SHP77 treated with DMSO at 0.1 percent for 48 hours (cell line): Measurements from ENCODE around the gene TMX3.

Experiments used
- DNase-seq: peaks from one replicate; lab custom pipeline; 2025; lab: John Stamatoyannopoulos, UW

TMX3 gene

DNA sequence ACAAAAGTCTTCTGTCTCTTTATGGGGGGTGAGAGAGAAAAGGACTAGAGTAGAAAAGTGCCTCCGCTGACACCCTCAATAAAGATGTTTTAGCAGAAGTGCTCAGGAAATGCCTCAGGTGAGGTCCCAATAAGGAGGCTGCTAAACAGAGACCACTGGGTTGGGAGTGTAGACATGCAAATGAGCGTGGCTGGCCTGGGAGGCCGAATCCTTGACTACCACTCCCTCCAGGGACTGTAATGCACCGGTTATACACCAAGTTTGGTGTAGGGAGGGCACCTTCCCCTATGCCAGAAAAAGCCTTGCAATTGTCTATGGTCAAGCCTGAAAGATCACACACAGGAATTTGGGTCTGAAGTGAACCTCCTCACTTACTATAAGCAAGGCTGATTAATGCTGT, 1.8 kb downstream of the TMX3 start:
- DNase-seq, result no peak

DNA sequence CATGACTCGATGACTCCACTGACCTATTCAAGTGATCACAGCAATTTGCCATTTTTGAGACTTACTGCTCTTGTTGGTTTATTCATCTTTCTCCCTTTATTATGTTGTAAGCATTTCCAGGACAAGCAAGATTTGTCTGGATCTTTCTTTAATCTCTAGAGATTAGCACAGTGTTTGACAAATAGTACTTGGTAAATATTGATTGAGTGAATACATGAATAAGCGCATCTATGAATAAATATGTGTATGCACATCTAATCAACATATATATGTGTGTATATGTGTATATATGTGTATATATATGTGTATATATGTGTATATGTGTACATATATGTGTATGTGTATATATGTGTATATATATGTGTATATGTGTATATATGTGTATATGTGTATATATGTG, 7.3 kb downstream of the TMX3 start:
- DNase-seq, result no peak

DNA sequence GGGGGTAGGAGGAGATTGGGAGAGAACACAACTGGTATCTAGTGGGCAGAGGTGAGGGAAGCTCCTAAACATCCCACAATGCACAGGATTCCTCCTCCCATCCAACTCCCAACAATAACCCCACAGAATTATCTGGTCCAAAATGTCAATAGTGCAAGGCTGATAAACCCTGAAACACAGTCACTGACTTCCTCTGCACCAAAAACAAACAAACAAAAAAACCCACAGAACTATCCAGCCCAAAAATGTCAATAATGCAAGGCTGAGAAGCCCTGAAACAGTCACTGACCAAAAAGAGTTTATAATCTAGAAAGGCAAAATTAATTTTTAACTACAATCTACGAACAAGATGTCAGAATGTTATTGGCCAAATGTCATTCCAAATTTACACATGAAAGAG, 9.8 kb downstream of the TMX3 start:
- no peak for DNase-seq

- no peak for DNase-seq
Measured at GRCh38 chr18:68703326-68703725, 11.6 kb downstream of the TMX3 start.

DNA sequence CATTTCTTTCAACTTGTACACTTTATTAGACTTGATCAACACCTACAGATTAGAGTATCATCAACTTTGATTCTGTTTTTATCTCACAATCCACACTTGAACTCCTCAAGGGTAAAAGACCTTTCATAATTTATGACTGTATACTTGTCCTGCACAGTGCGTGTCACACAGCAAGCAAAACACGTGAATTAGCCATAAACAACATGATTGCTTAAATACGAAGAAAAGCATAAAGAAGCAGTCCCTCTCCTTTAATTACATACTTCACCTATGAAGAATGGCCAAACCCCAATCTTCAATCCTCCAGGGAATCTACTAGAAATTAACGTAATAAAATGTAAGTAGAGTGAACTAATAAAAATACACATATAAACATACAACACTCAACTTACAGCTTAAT, 13.6 kb downstream of the TMX3 start:
- no peak for DNase-seq

GRCh38 chr18:68699043-68699442, 15.9 kb downstream of the TMX3 start:
- no peak for DNase-seq

- no peak for DNase-seq
Measured at GRCh38 chr18:68696937-68697336, 18.0 kb downstream of the TMX3 start.

DNA sequence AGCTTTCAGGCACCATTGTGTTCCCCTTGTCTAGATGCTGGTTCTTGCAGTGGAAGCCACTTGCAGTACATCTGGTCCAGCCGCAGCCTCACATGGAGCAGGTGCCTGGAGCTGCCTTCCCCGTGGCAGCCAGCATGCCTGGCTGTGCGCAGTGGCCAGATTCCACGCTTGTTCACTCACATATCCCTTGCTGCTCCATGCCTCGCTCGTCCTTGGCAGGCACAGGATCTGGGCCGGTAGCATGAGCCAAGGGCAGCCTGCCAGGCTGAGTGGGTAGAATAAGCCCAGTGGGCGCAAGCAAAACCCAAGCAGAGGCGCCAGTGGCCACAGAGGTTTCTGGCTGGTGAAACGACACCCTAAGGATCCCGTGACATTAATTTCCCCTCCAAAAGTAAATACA, 20.6 kb downstream of the TMX3 start:
- no peak for DNase-seq

GRCh38 chr18:68693091-68693815, 21.7 kb downstream of the TMX3 start:
- no peak for DNase-seq

DNA sequence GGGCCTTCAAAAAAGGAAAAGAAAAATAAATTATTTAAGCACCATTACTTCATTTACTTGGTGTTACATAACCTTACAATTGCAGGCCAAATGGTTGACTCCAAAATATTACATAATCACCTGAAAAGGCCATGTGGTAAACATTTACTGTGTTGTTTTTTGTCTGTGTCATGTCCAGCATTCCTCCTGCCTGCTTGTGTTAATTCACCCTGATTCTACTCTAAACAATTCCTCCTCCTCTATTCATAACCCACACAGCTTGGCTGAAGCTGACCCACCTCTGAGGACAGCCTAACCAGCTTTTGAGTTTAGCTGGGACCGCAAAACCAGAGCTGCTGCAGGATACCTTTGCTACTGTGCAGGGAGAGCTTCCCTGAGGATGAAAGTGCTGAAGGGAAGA, 35.4 kb downstream of the TMX3 start:
- no peak for DNase-seq

GRCh38 chr18:68676913-68677312, 38.0 kb downstream of the TMX3 start:
- no peak for DNase-seq

- no peak for DNase-seq
Measured at GRCh38 chr18:68667121-68667520, 47.8 kb downstream of the TMX3 start.

- no peak for DNase-seq
Measured at GRCh38 chr18:68666381-68666780, 48.5 kb downstream of the TMX3 start.

DNA sequence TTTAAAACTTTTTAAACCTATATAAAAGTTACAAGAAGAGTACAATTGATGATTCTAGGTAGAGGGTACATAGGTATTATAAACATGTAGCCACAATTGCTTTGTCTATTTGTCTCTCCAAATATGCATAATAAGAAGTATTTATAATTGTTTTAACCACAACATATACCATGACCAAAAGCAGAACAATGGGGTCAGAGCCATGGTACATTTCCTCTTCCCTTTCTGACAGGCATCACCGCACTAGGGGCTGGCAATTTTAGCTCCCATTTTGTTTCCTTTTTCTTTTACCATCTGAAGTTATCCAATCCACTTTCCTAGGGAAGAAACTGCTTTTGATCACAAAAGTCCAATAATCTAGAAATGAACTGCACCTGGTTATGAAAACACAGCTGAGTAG, 49.3 kb downstream of the TMX3 start:
- DNase-seq, result no peak

DNA sequence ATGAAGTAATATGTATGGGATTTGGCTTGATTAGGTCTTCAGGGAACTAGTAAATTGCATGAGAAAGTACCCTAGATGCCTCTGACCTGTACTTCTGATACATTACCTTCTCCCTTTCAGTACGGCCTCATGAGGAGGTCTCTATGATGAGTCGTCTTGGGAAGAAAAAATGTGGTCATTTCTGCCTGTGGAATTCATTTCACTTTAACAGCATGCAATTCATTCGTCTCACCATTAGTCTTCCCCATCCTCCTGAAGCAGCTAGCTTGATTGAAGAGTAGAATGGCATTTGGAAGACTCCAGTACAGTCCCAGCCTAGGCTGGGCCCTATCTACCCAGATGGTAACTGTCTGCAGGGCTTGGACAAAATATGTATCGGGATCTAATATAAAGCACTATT, 52.2 kb downstream of the TMX3 start:
- no peak for DNase-seq

DNA sequence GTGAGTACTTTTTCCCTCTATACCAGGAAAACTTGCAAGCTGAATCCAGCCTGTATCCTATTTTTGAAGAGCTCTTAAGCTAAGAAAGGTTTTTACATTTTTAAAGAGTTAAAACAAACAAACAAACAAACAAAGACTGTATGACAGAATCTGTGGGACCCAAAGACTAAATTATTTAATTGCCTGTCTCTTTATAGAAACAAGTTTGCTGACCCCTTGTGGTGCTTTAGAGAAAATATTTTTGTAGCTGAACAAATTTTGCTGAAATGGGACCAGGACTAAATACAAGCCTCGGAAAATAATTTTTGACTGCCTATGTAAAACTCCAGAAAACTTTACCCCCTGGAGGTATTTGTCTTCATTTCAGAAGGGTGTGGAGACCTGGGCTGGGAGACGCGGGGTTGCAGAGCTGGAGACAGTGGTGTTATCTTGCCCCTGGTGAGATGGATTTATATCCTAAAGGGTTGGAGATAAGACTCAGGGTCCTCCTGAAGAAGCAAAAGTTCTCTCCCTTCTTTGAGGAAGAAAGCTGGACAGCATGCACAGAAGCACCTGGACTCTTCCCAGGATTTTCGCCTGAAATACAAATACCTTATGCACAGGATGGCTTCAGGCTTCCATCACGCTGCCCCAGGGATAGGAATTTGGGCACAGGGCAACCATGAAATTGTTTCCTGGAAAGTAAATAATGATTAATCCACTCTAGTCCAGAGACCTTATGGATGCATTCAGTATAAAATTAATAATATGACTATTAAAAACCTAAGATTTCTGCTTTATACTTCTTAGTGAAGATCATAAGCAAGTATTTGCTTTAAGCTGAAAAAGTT, 54.3 kb downstream of the TMX3 start:
- peak; percentile 8 for DNase-seq

- DNase-seq, result no peak
Measured at GRCh38 chr18:68648191-68648590, 66.7 kb downstream of the TMX3 start.

DNA sequence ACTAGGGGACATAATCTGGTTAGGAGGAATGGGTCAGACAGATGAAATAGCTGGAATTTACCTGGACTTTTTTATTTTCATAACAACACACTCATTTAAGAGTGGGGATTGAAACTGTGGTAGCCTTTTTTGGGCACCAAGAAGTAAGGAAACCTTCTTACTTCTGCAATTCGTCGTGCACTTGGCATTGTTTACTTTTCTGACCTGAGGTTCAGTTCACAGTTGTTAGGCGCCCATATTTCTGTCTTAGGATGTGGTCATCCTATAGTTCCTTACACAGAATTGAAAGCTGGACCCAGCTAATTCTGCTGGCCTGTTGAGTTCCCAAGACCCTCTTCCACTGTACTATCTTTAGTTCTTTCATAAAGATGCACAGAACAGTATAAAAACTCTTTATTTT, 72.9 kb downstream of the TMX3 start:
- no peak for DNase-seq

DNA sequence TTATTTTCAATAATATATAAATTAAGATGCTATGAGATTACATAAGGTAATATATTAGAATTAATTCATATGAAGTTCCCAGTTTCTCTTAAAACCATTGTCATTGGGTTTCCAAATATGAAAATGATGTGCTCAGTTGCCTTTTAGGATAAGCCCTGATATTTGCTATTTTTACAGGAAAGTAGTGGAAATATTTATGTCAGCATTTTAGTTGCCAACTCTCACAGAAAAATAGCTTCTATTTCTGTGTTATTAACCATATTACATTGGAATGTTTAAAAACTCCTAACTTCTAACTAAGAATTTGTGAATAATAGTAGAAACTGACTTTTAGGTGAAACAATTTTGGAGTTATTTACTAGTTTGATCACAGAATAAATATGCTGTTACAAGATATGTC, 74.0 kb downstream of the TMX3 start:
- DNase-seq, result no peak

DNA sequence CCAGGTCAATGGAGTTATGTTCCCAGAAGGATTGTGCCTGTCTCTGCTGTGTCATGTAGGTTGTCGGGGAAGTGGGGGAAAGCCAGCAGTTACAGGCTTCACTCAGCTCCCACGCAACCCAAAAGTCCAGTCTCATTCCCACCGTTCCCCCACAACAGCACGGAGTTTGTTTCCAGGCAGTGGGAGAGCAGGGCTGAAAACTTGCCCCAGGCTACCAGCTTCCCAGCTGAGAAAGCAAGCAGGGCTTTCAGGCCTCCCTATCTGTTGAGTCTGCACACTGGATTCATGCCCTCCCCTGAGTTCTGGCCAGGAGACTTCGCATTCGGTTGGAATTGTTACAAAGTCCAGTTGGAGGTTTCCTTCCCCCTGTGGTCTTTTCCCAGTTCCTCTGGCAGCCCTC, 76.3 kb downstream of the TMX3 start:
- DNase-seq, result no peak

DNA sequence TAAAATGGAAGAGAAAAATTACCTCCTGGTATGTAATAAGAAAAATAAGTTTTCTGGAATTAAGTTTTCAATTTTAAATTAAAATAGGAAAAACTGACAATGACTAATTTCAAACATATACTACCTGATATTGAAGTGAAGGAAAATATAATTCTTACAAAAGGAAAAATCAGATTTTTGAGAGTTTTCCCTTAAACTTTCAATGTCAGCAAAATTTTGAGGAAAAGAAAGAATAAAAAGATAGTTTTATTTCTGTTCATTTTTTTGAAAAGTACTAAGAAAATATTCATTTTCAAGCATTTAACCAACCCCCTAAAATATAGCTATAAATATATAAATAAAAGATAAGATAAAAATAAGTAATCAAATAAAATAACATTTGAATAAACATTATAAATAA, 87.1 kb downstream of the TMX3 start:
- no peak for DNase-seq
